ENCODE measurements around the gene SSX3. TPM values are rescaled to one million over a fixed set of nuclear protein-coding genes. Genes with fewer than 3 reads are reported as not detected.

The SSX3 gene
- polyA plus RNA-seq, 1 experiment, result not detected

GRCh38 chrX:48306175-48306574 is 50.3 kb downstream of the SSX3 start:
- DNase-seq (ENCODE audit: low read depth), result no peak
- TF ChIP-seq, protein P1, sequence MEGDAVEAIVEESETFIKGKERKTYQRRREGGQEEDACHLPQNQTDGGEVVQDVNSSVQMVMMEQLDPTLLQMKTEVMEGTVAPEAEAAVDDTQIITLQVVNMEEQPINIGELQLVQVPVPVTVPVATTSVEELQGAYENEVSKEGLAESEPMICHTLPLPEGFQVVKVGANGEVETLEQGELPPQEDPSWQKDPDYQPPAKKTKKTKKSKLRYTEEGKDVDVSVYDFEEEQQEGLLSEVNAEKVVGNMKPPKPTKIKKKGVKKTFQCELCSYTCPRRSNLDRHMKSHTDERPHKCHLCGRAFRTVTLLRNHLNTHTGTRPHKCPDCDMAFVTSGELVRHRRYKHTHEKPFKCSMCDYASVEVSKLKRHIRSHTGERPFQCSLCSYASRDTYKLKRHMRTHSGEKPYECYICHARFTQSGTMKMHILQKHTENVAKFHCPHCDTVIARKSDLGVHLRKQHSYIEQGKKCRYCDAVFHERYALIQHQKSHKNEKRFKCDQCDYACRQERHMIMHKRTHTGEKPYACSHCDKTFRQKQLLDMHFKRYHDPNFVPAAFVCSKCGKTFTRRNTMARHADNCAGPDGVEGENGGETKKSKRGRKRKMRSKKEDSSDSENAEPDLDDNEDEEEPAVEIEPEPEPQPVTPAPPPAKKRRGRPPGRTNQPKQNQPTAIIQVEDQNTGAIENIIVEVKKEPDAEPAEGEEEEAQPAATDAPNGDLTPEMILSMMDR (IDR thresholded peaks at IDR 0.05; ENCODE audit: insufficient read depth, low read depth, low read length), result no peak
- H3K36me3 ChIP-seq (ENCODE audit: control insufficient read depth, insufficient read depth, low read length), result no peaks in the 10 kb centered on the region
- ChIA-PET CTCF (no interaction called here), POLR2A (no interaction called here)
- H3K27me3 ChIP-seq (ENCODE audit: control insufficient read depth, insufficient read depth, low read length), result no peaks in the 10 kb centered on the region
- H3K4me3 ChIP-seq (ENCODE audit: low read depth, low read length), result no peak overlapping the region

Small RNA genes lying within 50 kb of the gene (small RNA-seq; reads per million reads assigned to genes)
- gene AL606490.7 (ENCODE audit: insufficient read length, low read depth, low replicate concordance) (not detected), gene AL606490.9 (ENCODE audit: insufficient read length, low read depth, low replicate concordance) (not detected)

Other genes starting within 250 kb of the SSX3 start
- not detected in 2 replicates for gene SPACA5B, start 226.1 kb downstream of the SSX3 start, polyA plus RNA-seq (2011; rRNA removed)
- gene SSX5, start 159.9 kb downstream of the SSX3 start, polyA plus RNA-seq (2011; rRNA removed), result not detected in 2 replicates
- not detected in 2 replicates for gene SSX1, start 101.3 kb downstream of the SSX3 start, polyA plus RNA-seq (2011; rRNA removed)
- not detected in 2 replicates for gene SSX4, start 26.8 kb upstream of the SSX3 start, polyA plus RNA-seq (2011; rRNA removed)
- gene SSX4B, start 55.3 kb upstream of the SSX3 start, polyA plus RNA-seq (2011; rRNA removed), result not detected in 2 replicates
- gene SLC38A5, start 113.6 kb upstream of the SSX3 start, polyA plus RNA-seq (2011; rRNA removed), result 3.5 and 5.3 TPM in 2 replicates
- 24.5 and 44.3 TPM in 2 replicates for gene FTSJ1, start 119.5 kb upstream of the SSX3 start, polyA plus RNA-seq (2011; rRNA removed)
- gene PORCN, start 152.3 kb upstream of the SSX3 start, polyA plus RNA-seq (2011; rRNA removed), result 9.9 and 18.0 TPM in 2 replicates
- 28.3 and 36.1 TPM in 2 replicates for gene EBP, start 165.1 kb upstream of the SSX3 start, polyA plus RNA-seq (2011; rRNA removed)
- gene TBC1D25, start 183.0 kb upstream of the SSX3 start, polyA plus RNA-seq (2011; rRNA removed), result 10.6 and 17.8 TPM in 2 replicates
- 333 and 406 TPM in 2 replicates for gene RBM3, start 217.8 kb upstream of the SSX3 start, polyA plus RNA-seq (2011; rRNA removed)
- 41.8 and 119 TPM in 2 replicates for gene WDR13, start 240.8 kb upstream of the SSX3 start, polyA plus RNA-seq (2011; rRNA removed)